Loucy (cell line): Measurements from ENCODE around the gene CD86.

Experiments used
- H2AFZ ChIP-seq: fragments of 200-600 bp; sonication (generic); 2 replicates; pipeline ENCODE4 v1.6.0; 2016; ENCODE audit warnings: antibody characterized with exemption, mild to moderate bottlenecking, low read length, moderate library complexity
- H3F3A ChIP-seq: fragments of 200-600 bp; 2 replicates; pipeline ENCODE4 v1.6.0; 2016; ENCODE audit warnings: antibody characterized with exemption, low read depth, mild to moderate bottlenecking
- H3K27me3 ChIP-seq: fragments of 200-600 bp; sonication (generic); 2 replicates; pipeline ENCODE4 v1.6.1; 2014; ENCODE audit warnings: low read length, mild to moderate bottlenecking; ENCODE audit not compliant: insufficient read depth, poor library complexity, severe bottlenecking
- H3K36me3 ChIP-seq: fragments of 200-600 bp; sonication (generic); 2 replicates; pipeline ENCODE4 v1.6.1; 2016; ENCODE audit warnings: low read length; ENCODE audit not compliant: insufficient read depth
- H3K4me1 ChIP-seq: fragments of 200-600 bp; sonication (generic); 2 replicates; pipeline ENCODE4 v1.5.1; 2014; ENCODE audit warnings: low read length, mild to moderate bottlenecking; ENCODE audit not compliant: insufficient read depth, poor library complexity, severe bottlenecking
- H3K4me2 ChIP-seq: fragments of 200-600 bp; sonication (generic); 2 replicates; pipeline ENCODE4 v1.6.0; 2014; ENCODE audit warnings: antibody characterized with exemption, low read length, low read depth, mild to moderate bottlenecking; ENCODE audit not compliant: poor library complexity, severe bottlenecking
- H3K4me3 ChIP-seq: fragments of 200-600 bp; sonication (generic); 2 replicates; pipeline ENCODE4 v1.5.1; 2014; ENCODE audit warnings: low read length, mild to moderate bottlenecking, mixed read lengths; ENCODE audit not compliant: poor library complexity, severe bottlenecking
- H3K79me2 ChIP-seq: fragments of 200-600 bp; sonication (generic); 2 replicates; pipeline ENCODE4 v1.6.1; 2014; ENCODE audit warnings: low read length; ENCODE audit not compliant: insufficient read depth
- H3K9ac ChIP-seq: fragments of 200-600 bp; sonication (generic); 2 replicates; pipeline ENCODE4 v1.6.0; 2014; ENCODE audit warnings: mild to moderate bottlenecking, low read depth, low read length, moderate library complexity; ENCODE audit not compliant: poor library complexity, severe bottlenecking
- H3K9me2 ChIP-seq: fragments of 200-600 bp; sonication (generic); replicated peaks from 2 replicates; pipeline ENCODE4 v1.6.1; 2016; ENCODE audit warnings: low read depth, low read length, mixed read lengths
- H3K9me3 ChIP-seq: fragments of 200-600 bp; sonication (generic); 2 replicates; pipeline ENCODE4 v1.6.1; 2014; ENCODE audit warnings: mild to moderate bottlenecking, antibody characterized with exemption, low read length, low read depth; ENCODE audit not compliant: insufficient read depth
- H4K20me1 ChIP-seq: fragments of 200-600 bp; sonication (generic); 2 replicates; pipeline ENCODE4 v1.6.0; 2014; ENCODE audit warnings: antibody characterized with exemption, low read length, mild to moderate bottlenecking; ENCODE audit not compliant: insufficient read depth, poor library complexity, severe bottlenecking
- EZH2phosphoT487 ChIP-seq: fragments of 200-600 bp; IDR thresholded peaks from 2 replicates; pipeline ENCODE4 v1.6.1; 2018; ENCODE audit warnings: antibody characterized with exemption, mild to moderate bottlenecking, moderate library complexity, borderline replicate concordance
- TF ChIP-seq, protein P1 (sequence below): fragments of 200-600 bp; sonication (generic); conservative IDR thresholded peaks from 2 replicates; pipeline ENCODE4 v1.5.1; 2014; ENCODE audit warnings: mild to moderate bottlenecking, antibody characterized with exemption, low read length

CD86 gene

DNA sequence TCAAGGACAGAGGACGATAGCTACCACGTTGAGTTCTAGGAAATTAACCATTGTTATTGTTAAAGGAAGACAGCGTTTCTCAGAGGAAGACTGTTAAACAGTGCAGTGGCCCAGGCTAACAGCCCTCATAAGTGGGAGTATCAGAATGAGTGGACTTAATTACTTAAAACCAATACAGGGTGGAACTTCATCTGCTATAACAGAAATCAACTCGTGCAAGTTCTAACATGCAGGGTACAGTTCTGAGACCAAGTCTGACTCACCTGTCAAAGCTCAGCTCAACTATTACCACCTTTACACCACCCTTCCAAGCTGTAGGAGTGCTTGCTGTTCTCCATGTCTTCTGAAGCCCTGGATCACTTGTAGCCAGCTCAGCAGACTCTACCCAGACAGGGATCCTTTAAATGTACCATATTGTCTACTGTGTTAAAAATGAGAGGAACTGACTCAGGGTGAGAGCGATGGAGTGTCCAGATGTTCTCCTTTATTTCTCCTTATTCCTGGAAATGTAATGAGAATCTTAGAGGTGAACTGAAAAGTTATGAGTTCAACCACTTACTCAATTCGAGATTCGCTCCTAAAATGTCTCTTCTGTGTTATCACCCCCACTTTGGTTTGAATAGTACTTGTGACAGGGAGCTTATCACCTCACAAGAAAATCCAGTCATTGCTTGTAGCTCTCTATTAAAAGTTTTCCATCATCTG, 26.5 kb downstream of the CD86 start:
- Histone ChIP-seq H2AFZ (no peak overlapping the region), H3K4me3 (no peak overlapping the region), H3K27me3 (no peaks in the 10 kb centered on the region), H3K9ac (no peak overlapping the region), H3K36me3 (no peaks in the 10 kb centered on the region), H3K9me2 (no peaks in the 10 kb centered on the region), H3K4me1 (peaks cover 11% of the 10 kb centered on the region), H3K79me2 (no peaks in the 10 kb centered on the region), H3F3A (no peaks in the 10 kb centered on the region), H3K9me3 (no peaks in the 10 kb centered on the region), H4K20me1 (no peaks in the 10 kb centered on the region), H3K4me2 (no peak overlapping the region)
- TF ChIP-seq, protein P1, sequence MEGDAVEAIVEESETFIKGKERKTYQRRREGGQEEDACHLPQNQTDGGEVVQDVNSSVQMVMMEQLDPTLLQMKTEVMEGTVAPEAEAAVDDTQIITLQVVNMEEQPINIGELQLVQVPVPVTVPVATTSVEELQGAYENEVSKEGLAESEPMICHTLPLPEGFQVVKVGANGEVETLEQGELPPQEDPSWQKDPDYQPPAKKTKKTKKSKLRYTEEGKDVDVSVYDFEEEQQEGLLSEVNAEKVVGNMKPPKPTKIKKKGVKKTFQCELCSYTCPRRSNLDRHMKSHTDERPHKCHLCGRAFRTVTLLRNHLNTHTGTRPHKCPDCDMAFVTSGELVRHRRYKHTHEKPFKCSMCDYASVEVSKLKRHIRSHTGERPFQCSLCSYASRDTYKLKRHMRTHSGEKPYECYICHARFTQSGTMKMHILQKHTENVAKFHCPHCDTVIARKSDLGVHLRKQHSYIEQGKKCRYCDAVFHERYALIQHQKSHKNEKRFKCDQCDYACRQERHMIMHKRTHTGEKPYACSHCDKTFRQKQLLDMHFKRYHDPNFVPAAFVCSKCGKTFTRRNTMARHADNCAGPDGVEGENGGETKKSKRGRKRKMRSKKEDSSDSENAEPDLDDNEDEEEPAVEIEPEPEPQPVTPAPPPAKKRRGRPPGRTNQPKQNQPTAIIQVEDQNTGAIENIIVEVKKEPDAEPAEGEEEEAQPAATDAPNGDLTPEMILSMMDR = no peak
- no peak for TF ChIP-seq EZH2phosphoT487

DNA sequence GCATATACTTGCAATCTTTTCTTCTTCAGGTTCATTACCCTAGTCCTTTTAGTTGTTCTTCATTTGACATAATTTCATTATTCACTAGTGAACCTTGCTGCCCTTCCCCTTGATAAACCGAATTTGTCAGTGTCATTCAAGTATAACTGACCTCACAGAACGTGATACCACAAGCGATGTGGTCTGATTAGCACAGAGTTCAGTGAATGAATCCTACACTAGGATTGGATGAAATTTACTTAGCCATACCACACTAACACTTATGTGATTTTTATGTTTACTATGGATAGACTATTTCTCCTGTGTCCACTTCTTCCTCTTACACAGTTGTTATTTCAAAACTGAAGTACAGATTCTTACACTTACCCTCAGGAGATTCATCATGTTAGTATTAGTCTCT, 27.2 kb downstream of the CD86 start:
- Histone ChIP-seq H3K27me3 (no peaks in the 10 kb centered on the region), H3K9ac (no peak overlapping the region), H2AFZ (no peak overlapping the region), H3F3A (no peaks in the 10 kb centered on the region), H3K79me2 (no peaks in the 10 kb centered on the region), H3K9me2 (no peaks in the 10 kb centered on the region), H4K20me1 (no peaks in the 10 kb centered on the region), H3K9me3 (no peaks in the 10 kb centered on the region), H3K36me3 (no peaks in the 10 kb centered on the region), H3K4me3 (no peak overlapping the region), H3K4me2 (no peak overlapping the region), H3K4me1 (peaks cover 11% of the 10 kb centered on the region)
- no peak for TF ChIP-seq EZH2phosphoT487
- TF ChIP-seq, protein P1 = no peak

DNA sequence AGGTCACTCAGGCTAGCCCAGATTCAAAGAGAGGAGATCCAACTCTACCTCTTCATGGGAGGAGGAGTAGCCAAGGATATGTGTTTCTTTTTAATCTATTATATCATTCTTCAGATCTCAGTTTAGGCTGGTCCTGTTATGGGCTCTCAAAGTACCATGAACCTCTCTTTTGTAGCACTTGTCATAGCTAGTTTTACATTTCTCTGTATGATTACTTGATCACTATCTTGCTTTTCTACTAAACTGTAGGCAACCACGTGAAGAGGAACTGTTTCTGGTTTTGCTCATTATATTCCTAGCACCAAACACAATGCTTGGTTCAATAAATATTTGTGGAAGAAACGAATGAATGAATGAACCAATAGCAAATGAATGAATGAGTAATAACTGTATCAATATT, 29.6 kb downstream of the CD86 start:
- no peaks in the 10 kb centered on the region for H3K9me2 ChIP-seq
- no peak overlapping the region for H3K4me2 ChIP-seq
- no peaks in the 10 kb centered on the region for H4K20me1 ChIP-seq
- H3K4me3 ChIP-seq = no peak overlapping the region
- no peak for TF ChIP-seq EZH2phosphoT487
- TF ChIP-seq, protein P1 = no peak
- no peaks in the 10 kb centered on the region for H3K79me2 ChIP-seq
- H3K27me3 ChIP-seq = no peaks in the 10 kb centered on the region
- peaks cover 11% of the 10 kb centered on the region for H3K4me1 ChIP-seq
- H3K36me3 ChIP-seq = no peaks in the 10 kb centered on the region
- H2AFZ ChIP-seq = no peak overlapping the region
- H3F3A ChIP-seq = no peaks in the 10 kb centered on the region
- H3K9ac ChIP-seq = no peak overlapping the region
- no peaks in the 10 kb centered on the region for H3K9me3 ChIP-seq
